NCI-H82 (cell line): Measurements from ENCODE around the gene TRANK1.
"Not testable (repeated sequence)": the region's sequence is repeated elsewhere in the genome, so short reads cannot be mapped to it uniquely, and the experiment has no call there.

Source experiments
- DNase-seq: peaks from one replicate; lab custom pipeline; 2025; lab: John Stamatoyannopoulos, UW

TRANK1 gene

DNA sequence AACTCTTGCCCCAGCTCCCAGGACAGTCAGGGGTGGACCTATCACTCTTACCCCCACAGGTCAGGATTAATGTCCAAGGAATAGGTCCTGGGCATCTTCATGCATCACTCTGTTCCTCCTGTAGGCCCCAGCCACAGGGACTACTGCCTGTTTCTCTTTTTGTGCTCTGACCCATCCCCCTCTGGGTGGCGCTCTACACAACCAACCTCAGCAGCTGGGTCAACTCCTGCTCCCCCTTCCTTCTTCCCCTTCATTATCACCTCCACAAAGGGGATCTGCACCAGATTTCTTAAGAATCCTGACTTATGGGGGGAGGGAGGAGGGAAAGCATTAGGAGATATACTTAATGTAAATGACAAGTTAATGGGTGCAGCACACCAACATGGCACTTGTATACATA lies 12.2 kb upstream of the TRANK1 start:
- no peak for DNase-seq

DNA sequence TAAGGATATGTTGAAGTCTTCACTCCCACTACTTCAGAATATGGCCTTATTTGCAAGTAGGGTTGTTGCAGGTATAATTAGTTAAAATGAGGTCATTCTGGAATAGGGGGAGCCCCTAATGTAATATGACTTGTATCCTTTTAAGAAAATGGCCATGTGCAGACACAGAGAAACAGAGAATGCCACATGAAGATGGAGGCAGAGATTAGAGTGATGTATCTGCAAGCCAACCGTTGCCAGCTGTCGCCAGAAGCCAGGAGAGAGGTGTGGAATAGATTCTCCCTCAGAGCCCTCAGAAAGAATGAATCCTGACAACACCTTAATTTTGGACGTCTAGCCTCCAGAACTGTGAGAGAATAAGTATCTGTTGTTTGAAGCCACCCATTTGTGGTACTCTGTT lies 11.3 kb upstream of the TRANK1 start:
- no peak for DNase-seq

DNA sequence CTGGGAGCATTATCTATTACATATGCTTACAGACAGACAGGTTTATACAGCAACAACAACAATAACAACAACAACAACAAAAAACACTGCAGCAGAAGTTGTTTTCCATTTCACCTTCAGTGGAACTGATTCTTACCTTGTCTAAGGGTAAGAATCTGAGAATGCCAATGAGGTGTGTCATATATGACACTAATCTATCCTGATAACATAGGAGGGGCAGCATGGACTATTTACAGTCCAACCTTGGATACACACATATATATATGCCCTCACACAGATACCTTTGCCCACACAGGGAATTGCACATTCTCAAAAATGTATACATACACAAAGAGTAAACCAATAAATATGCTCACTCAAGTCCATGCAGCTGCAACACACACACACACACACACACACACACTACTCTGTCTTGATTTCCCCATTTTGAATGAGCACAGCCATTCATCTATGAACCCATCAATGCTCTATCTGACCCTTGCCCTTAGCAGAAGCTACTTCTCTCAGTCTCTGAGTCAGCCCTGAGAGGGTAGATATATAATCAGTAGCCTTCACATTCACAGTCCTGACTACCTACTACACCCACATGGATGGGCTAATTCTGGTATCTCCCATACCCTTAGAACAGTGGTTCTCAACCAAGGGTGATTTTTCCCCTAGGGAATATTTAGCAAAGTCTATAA lies 9.7 kb upstream of the TRANK1 start:
- no peak for DNase-seq

DNA sequence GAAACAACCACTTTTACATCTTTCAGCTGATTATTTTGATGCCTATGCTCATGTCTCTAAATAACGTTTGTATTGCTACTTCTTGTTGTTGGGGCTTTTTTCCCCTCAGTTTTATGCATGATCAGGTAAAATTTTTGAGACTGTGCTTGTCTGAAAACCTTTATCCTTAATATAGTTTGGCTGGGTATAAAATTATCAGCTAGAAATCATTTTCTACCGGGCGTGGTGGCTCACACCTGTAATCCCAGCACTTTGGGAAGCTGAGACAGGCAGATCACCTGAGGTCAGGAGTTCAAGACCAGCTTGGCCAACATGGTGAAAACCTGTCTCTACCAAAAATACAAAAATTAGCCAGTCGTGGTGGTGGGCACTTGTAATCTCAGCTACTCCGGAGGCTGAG lies 3.0 kb upstream of the TRANK1 start:
- not testable (repeated sequence) for DNase-seq

DNA sequence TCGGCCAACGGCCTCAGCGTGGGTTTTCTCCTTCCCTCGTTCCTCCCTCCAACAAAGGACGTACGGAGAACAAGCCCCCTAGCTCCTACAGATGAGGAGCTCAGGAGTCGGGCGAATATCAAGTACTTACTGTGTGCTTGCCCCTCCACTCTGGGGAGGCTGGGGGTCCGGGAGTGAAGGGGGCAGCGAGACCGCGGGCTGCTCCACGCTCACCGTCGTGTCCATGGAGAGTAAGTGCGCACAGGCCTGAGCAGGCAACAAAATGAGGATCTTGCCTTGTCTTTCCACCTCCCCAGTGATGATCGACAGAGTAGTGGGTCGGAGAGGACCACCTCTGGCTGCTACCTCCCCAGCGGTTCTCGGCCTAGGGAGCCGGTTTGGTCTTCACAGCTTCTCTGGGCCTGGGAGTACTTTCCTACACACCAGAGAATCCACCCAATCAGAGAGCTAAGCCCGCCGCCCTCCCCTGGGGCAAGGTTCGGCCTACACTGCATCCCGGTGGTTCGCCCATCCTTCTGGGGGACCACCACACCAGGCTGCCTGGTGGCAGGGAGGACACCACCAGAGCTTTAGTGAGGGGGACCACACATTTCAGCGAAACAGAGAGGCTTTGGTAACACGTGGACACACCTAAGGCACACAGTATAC lies 603 bp upstream of the TRANK1 start:
- DNase-seq: no peak

DNA sequence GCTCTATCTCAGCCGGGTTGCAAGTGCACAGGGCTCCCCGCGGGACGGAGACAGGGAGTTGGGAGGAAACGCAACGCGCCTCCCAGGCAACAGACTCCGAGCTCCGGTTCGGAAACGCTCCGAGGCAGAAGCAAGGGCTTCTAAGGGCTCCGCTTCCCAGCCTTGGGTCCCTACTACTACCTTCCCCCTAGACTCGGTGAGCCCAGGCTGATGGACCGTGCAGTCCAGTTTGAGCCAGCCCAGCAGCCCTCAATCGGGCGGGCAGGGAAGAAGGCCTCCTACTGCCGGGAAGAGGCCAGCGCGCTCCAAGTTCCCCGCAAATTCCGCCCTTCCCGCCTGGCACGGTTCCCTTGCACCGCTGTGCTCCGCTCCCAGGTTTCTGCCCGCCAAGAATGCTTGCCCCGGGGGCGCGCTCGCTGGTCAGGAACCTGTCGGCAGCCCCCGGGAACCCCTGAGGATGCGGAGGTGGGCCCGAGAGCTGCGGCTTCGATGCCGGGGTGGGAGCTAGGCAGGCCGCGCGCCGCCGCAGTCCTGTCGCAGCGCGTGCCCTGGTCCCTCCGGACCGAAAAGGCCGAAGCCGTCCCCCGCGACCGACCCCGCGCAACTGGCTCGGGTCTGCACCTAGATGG lies 728 bp downstream of the TRANK1 start:
- peak; percentile 12 for DNase-seq

DNA sequence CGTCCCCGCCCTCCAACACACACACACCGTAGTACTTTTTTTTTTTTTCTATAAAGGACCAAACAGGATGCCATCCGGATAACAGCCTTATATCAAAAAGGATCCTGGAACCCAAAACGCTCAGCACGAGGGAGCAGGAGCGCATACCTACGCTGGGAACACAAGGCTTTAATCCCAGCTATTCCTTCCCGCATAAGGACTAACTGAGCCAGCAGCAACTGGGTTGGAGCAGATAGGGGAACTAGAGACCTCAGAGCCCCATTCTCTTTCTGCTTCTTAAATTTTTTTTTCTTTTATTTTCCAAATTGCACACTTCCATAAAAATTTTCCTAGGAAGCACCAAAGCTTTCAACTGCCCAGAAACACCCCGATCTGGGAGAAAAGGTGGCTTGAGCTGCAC lies 1.3 kb downstream of the TRANK1 start:
- DNase-seq: peak; percentile 1

DNA sequence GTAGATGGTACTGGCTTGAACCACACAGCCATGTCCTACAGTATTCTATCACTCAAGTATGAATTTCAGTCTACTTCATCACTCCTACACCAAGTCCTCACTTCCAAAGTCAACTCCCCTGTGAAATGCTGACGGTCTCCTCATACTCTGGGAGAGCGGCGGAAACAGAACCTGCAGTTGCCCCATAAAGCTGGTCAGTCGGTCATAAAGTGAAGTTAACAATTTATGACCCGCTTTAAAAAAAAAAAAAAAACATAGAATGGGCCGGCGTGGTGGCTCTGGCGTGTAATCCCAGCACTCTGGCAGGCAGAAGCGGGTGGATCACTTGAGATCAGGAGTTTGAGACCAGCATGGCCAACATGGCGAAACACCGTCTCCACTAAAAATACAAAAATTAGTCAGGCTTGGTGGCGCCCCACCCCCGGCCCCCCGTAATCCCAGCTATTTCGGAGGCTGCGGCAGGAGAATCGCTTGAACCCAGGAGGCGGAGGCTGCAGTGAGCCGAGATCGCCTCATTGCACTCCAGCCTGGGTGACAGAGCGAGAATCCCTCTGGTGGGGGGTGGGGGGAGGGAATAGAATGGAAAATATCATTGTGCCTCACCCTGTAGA lies 2.1 kb downstream of the TRANK1 start:
- DNase-seq: no peak

DNA sequence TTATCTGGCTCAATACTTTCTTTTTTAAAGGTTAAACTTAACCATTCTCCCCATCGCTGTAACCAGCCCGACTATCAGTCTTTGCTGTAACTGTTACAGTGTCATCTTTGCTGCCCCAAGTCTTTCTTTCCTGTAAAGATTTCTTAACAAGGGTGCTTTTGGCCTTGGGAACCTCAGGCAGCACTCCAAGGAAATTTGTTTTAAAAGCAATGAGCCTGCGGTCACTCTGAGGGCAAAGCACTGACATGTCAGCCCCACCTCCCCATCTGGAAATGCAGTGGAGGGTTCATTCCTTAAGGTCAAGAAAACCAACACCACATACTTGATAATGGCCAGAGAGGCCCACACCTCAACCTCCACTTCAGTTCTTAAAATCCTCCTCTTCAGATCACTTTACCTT lies 3.2 kb downstream of the TRANK1 start:
- DNase-seq: no peak

DNA sequence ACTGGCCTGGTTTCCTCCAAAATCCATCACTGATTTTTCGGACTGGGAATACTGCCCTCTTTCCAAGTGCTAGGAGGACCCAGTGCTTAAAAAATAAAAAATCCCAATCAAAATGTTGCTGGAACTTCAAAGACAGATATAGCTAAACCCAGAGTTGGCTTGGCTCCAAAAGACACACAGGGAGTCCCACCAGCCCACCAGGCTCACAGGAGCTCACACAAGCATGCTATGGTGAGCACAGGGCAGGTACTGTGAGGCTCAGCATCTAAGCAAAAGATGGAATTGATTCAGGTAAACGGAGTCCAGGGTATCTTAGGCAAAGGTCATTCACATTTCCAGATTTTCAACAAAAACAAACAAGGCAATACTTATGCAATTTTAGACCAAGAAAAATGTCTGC lies 3.7 kb downstream of the TRANK1 start:
- DNase-seq: no peak

DNA sequence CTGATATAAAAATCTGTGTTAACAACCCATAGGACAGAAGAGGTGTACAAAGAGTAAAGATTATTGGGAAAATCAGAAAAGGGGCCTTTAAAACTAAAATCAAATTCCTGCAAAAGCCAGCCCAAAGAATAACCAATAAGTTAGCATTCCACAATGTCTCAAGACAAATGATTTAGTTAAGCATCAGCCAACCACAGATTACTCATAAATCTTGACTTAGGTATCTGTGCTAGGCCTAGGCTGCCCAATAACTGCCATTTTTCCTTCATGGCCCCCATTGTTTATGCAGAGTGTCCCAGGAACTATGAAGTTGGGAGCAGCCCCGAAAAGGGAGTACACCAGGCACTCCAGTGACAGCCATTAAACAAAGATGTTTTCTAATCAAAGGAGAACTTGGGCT lies 7.4 kb downstream of the TRANK1 start:
- no peak for DNase-seq

DNA sequence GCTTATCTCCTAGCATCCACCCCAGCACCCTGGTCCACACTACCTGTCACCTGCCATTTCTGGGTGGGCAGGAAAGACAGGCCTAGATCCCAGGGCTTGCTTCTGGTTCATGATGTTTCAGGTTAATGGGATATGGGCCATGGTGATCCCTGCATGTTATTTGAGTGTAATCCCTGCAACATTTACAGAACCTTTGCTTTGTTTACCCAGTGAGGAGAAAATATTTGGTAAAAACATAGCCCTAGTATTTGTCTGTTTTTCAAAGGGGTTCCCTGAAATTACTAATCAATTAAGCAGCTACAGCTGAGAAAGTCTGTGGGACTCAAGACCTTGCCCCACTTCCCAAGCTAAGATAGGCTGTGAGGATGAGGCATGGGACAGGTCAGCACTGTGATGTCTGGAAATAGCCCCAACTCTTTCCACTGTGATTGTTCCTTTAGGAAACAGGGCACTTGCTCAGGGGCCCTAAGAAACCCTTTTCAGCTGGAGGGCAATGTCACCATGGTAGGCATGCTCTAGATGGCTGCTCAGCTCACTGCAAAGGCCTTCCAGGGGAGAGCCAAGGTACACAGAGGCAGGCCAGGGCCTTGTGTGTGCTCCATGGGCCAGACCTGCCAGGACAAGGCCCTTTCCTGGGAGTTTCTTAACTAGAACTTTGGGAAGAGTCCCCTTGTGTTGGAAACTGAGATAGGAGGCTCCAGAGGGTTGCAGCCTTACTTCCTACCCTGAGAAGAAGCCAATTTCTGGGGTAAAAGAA lies 11.1 kb downstream of the TRANK1 start:
- no peak for DNase-seq

DNA sequence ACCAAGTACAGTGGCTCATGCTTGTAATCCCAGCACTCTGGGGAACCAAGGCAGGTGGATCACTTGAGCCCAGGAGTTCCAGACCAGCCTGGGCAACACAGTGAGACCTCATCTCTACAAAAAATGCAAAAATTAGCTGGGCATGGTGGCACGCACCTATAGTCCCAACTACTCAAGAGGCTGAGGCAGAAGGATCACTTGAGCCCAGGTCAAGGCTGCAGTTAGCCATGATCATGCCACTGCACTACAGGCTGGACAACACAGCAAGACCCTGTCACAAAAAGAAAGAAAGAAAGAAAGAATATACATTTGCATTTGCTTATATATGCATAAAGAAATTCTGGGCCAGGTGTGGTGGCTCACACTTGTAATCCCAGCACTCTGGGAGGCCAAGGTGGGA lies 13.4 kb downstream of the TRANK1 start:
- DNase-seq: not testable (repeated sequence)

DNA sequence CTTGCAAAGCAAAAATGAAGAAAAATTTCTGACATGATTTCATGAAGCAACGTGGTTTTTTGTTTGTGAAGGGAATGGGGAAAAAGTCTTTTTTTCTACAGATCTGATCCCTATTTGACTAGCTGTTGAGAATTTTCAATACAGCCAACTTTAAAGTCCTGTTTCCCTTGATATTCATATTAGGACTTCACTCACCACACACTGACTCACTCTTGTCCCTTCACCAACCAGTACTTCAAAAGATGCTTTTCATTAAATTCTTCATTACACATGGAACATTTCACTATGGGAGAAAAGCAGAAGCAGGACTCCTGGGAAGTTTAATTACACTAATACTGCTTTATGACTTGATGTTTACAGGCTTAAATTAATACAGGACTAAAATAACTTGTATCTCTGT lies 16.6 kb downstream of the TRANK1 start:
- no peak for DNase-seq

DNA sequence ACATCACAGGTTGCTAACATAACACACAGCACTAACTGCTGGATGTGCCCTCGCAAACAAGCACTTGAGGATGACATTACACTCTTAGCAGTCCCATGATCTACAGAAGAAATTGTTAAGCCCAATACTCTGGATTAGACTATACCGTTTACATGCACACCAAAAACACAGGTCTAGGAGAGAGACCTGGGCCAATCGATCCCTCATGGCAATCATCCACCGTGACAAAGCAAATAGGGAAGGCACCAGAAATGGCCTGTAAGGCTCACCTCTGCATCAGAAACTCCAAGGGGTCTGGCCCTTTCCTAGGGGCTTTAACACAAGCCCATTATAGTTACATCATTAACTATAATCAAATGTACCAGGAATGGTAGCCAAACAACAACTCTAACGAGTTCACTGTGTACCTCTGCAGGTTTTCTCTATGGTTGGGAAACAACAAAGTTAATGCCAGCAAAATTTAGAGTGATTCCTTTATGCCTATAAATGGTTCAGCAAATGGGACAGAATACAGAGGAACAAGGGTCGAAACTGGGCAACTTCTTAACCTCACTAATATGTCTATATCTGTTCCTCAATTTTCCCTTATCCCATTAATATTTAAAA lies 18.5 kb downstream of the TRANK1 start:
- DNase-seq: no peak

DNA sequence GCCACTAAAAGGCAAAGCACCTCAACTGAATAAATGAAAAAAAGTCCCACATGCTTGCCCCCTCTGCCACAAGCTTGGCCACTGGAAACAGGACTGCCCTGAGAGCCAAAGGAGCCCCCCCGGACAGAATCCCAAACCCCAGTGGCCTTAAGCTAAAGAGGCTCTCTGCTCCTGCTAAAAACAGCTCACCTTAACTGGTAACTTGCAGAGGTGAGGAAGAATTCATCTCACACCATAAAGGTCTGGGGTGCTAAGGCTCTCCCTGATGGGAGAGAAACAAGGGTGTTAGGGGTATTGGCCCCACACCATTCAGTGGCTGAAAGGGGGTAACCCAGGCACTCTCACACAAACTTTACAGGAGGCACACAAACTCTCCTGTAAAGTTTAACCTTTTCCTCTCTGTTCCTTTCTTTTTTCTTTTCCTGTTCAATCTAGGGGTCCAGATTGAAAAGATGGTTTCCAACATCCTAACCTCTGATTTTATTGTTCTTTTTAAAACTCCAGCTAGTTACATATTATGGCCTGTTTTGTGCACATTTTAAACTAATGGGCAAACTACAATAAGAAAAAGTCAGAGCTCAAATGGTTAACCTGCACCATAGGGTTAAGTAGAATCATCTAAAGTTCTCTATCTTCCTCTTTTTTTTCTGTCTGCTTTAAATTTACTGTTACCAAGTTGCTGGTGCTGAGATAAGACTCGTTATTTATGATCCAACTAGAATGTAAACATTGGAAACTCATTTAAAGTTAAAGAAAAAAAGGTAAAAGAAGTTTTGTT lies 19.9 kb downstream of the TRANK1 start:
- no peak for DNase-seq

DNA sequence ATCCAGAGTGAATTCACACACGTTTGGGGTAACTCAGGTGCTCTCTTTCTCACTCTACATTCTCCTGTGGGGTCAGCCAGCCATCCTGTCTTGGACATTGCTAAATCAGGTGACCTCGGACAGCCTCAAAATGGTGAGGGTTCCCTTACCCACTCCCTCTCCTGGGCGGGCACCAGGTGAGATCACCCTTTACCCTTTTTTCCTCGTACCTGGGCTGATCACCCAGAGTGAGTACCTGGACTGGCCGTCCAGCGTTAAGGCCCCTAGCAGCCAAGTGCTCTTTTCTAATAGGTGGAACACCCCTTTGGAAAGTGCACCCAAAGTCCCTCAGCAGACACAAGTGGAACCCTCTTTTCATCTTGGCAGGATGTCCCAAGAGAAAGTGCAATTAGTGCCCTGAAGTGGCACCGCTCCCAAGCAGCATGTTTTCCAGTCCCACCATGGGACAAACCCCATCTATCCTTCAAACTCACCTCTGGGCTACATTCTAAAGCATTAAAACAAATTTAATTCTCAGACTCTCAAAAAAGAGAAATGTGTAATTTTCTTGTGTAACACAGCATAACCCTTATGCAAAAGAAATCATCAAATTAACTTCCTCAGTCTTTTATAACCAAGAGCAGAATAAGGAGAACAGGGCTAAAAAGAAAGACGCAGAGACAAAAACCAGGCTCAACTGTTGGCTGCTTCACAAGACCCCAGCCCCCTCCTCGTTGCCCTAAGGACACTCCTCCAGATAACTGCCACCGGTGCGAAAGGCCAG lies 20.7 kb downstream of the TRANK1 start:
- DNase-seq: no peak

DNA sequence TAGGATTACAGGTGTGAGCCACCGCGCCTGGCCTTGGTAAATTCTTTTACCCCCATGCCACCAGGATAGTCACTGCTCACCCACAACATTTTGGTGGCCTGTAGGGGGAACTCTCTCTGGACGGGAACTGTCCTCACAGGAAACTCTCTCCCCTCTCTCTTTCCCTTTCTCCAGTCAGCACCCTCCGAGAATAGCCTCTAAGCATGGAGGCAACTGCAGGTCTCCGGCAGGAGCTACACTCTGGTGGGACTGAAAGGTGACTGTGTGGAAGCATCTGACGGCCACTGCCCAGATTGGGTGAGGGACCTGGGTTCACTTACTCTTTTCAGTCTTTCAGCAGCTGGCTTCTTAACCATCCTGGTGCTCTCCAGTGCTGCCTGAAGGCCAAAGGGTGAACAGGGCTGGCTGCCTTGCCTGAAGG lies 21.3 kb downstream of the TRANK1 start:
- no peak for DNase-seq

DNA sequence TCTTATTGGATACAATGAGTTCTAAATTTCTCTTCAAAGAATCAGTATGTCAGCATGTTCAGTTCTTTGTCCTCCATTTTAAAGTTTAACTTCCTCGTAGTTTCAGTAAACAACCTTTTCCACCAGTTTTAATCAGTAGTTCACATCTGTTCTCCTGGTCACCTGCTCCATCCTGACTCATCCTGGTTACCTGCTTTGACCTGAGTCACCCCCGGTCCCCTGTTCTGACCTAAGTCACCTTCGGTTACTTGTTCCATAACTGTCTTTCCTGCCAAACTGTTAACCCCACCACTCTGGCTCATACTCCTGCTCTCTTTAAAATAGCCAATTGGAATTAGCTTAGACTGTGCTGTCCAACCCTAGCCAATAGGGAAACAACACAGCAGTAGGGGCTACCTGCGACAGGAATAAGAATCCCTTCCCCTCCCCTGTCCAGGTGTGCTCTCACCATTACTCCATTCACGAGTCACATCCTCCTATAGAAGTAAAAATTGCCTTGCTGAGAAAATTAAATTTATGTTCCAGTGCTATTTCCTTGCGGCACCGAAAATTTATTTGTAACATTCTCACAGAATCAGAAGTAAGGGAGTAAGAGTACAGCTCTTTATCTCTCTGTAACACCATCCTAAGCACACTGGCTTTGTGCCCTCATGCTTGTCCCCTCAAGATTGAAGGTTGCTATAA lies 23.8 kb downstream of the TRANK1 start:
- DNase-seq: no peak
